ENCODE measurements around the gene DNM2.

- TF ChIP-seq, protein P1, sequence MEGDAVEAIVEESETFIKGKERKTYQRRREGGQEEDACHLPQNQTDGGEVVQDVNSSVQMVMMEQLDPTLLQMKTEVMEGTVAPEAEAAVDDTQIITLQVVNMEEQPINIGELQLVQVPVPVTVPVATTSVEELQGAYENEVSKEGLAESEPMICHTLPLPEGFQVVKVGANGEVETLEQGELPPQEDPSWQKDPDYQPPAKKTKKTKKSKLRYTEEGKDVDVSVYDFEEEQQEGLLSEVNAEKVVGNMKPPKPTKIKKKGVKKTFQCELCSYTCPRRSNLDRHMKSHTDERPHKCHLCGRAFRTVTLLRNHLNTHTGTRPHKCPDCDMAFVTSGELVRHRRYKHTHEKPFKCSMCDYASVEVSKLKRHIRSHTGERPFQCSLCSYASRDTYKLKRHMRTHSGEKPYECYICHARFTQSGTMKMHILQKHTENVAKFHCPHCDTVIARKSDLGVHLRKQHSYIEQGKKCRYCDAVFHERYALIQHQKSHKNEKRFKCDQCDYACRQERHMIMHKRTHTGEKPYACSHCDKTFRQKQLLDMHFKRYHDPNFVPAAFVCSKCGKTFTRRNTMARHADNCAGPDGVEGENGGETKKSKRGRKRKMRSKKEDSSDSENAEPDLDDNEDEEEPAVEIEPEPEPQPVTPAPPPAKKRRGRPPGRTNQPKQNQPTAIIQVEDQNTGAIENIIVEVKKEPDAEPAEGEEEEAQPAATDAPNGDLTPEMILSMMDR (conservative IDR thresholded peaks at IDR 0.05 in 1 of 2, IDR thresholded peaks at IDR 0.05 in 1 of 2; ENCODE audit: low read depth in 1 of 2, low read length in 2 of 2) = no peak
- TF ChIP-seq EZH2 (IDR thresholded peaks at IDR 0.05; ENCODE audit: low read length, missing control alignments) = no peak
These were observed 93.7 kb downstream of the DNM2 start for GRCh38 chr19:10811391-10812111.

Measured in fibroblast of lung (primary cell).